Retina (tissue), 1 donor: ENCODE data around the gene CHCHD3.
A peak's percentile ranks its signal among the peaks of the same experiment; 100 is the strongest.
"Not testable (repeated sequence)": the region's sequence is repeated elsewhere in the genome, so short reads cannot be mapped to it uniquely, and the experiment has no call there.

Source experiments
- DNase-seq: peaks from one replicate; pipeline ENCODE4 v3.0.0-alpha.2; 2016

CHCHD3 gene

GRCh38 chr7:132998763-132999162, 83.1 kb downstream of the CHCHD3 start:
- no peak for DNase-seq

- no peak for DNase-seq
Measured at GRCh38 chr7:132997505-132997904, 84.4 kb downstream of the CHCHD3 start.

- DNase-seq = no peak
Measured at GRCh38 chr7:132996581-132997242, 85.2 kb downstream of the CHCHD3 start.

GRCh38 chr7:132993377-132994013, 88.4 kb downstream of the CHCHD3 start:
- no peak for DNase-seq

GRCh38 chr7:132991615-132992587, 90.0 kb downstream of the CHCHD3 start:
- peak; percentile 25 for DNase-seq

GRCh38 chr7:132988117-132988516, 93.8 kb downstream of the CHCHD3 start:
- no peak for DNase-seq

- DNase-seq = no peak
Measured at GRCh38 chr7:132980402-132980801, 101.5 kb downstream of the CHCHD3 start.

GRCh38 chr7:132979524-132979923, 102.4 kb downstream of the CHCHD3 start:
- DNase-seq = no peak

- no peak for DNase-seq
Measured at GRCh38 chr7:132977234-132977633, 104.7 kb downstream of the CHCHD3 start.

GRCh38 chr7:132972745-132973144, 109.1 kb downstream of the CHCHD3 start:
- DNase-seq = no peak

- DNase-seq = no peak
Measured at GRCh38 chr7:132970257-132970656, 111.6 kb downstream of the CHCHD3 start.

GRCh38 chr7:132969520-132969919, 112.4 kb downstream of the CHCHD3 start:
- DNase-seq = no peak

GRCh38 chr7:132967470-132967848, 114.4 kb downstream of the CHCHD3 start:
- not testable (repeated sequence) for DNase-seq

- DNase-seq = no peak
Measured at GRCh38 chr7:132966754-132967469, 115.0 kb downstream of the CHCHD3 start.

- DNase-seq = no peak
Measured at GRCh38 chr7:132965951-132966350, 115.9 kb downstream of the CHCHD3 start.

GRCh38 chr7:132964876-132965275, 117.0 kb downstream of the CHCHD3 start:
- no peak for DNase-seq

GRCh38 chr7:132959891-132960290, 122.0 kb downstream of the CHCHD3 start:
- no peak for DNase-seq

GRCh38 chr7:132956556-132956955, 125.3 kb downstream of the CHCHD3 start:
- DNase-seq = no peak

- DNase-seq = no peak
Measured at GRCh38 chr7:132953468-132953867, 128.4 kb downstream of the CHCHD3 start.

GRCh38 chr7:132950725-132951124, 131.2 kb downstream of the CHCHD3 start:
- DNase-seq = no peak

GRCh38 chr7:132947011-132947410, 134.9 kb downstream of the CHCHD3 start:
- no peak for DNase-seq

- DNase-seq = no peak
Measured at GRCh38 chr7:132944774-132945173, 137.1 kb downstream of the CHCHD3 start.

GRCh38 chr7:132943645-132944044, 138.2 kb downstream of the CHCHD3 start:
- DNase-seq = no peak
